ENCODE data around the gene LTB4R.

DNA sequence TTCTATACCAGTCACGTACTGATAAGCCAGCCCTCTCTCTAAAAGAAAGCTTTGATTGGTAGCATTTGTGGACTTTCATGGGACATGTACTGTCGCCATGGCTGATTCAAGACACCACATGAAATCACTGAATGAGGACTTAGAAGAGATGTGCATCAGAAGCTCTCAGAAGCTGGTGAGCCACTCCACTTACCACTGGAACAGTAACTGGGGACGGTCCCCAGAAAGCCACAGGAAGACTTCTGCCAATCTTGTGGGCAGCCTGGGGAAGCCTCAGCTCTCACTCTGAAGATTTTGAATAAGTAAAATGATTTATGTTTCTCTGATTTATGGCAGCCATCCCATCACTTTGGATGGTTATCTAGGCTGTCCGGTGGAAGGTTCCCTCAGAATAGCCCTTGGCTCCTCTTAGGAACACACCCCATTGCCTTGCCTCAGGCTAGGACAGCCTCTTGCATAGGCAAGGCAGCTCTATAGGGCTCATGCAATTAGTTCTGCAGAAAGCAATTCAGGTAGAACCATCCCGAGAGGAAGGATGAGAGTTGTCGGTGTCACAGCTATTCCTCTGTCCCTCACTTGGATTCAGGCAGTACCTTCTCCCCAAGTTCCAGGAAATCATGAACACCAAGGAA is 21.5 kb upstream of the LTB4R start:
- TF ChIP-seq CEBPB (IDR thresholded peaks at IDR 0.05) (no peak), TAF1 (IDR thresholded peaks at IDR 0.05; ENCODE audit: low read depth) (no peak)

Measured in Ishikawa (cell line).